Neural cell (in vitro differentiated cells): ENCODE results near the gene PLIN1. TPM values are rescaled to one million over a fixed set of nuclear protein-coding genes. Genes with fewer than 3 reads are reported as not detected.

Experiments
- H2AFZ ChIP-seq: fragments of 200-600, 300-800 bp; sonication (generic), shearing (Covaris generic); 2 replicates; pipeline ENCODE4 v1.6.0; 2014; ENCODE audit warnings: low read depth, mild to moderate bottlenecking, antibody characterized with exemption, low read length, moderate library complexity
- H3F3A ChIP-seq: fragments of 200-600 bp; shearing (Covaris generic); 2 replicates; pipeline ENCODE4 v1.6.1; 2016; ENCODE audit warnings: mild to moderate bottlenecking, moderate library complexity, mixed read lengths, antibody characterized with exemption, low read length; ENCODE audit not compliant: insufficient read depth, poor library complexity, severe bottlenecking
- H3K27ac ChIP-seq: fragments of 200-600, 300-800 bp; sonication (generic), shearing (Covaris generic); 2 replicates; pipeline ENCODE4 v1.5.1; 2014; ENCODE audit warnings: mild to moderate bottlenecking, low read length, moderate library complexity
- H3K27me3 ChIP-seq: fragments of 300-800, 200-600 bp; sonication (generic), shearing (Covaris generic); 2 replicates; pipeline ENCODE4 v1.6.0; 2014; ENCODE audit warnings: mild to moderate bottlenecking, low read depth, low read length, moderate library complexity; ENCODE audit not compliant: insufficient read depth
- H3K36me3 ChIP-seq: fragments of 300-800, 200-600 bp; sonication (generic), shearing (Covaris generic); 2 replicates; pipeline ENCODE4 v1.5.1; 2014; ENCODE audit warnings: mild to moderate bottlenecking, antibody characterized with exemption, low read length, moderate library complexity; ENCODE audit not compliant: insufficient read depth
- H3K4me2 ChIP-seq: fragments of 300-800, 200-600 bp; sonication (generic), shearing (Covaris generic); 2 replicates; pipeline ENCODE4 v1.6.0; 2014; ENCODE audit warnings: mild to moderate bottlenecking, low read length
- H3K4me3 ChIP-seq: fragments of 300-800, 200-600 bp; sonication (generic), shearing (Covaris generic); 2 replicates; pipeline ENCODE4 v1.5.1; 2014; ENCODE audit warnings: mild to moderate bottlenecking, low read length, moderate library complexity
- H3K79me2 ChIP-seq: fragments of 200-600 bp; shearing (Covaris generic); replicated peaks from 2 replicates; pipeline ENCODE4 v1.6.0; 2014; ENCODE audit warnings: mild to moderate bottlenecking, low read length, moderate library complexity; ENCODE audit not compliant: insufficient read depth
- H3K9ac ChIP-seq: fragments of 300-800, 200-600 bp; sonication (generic), shearing (Covaris generic); 2 replicates; pipeline ENCODE4 v1.6.1; 2016; ENCODE audit warnings: mild to moderate bottlenecking, low read length, mixed read lengths
- H3K9me2 ChIP-seq: fragments of 200-600 bp; shearing (Covaris generic); 2 replicates; pipeline ENCODE4 v1.6.1; 2016; ENCODE audit warnings: mild to moderate bottlenecking, low read length, mixed read lengths; ENCODE audit not compliant: insufficient read depth
- H3K9me3 ChIP-seq: fragments of 200-600, 300-800 bp; sonication (generic), shearing (Covaris generic); 2 replicates; pipeline ENCODE4 v1.6.1; 2016; ENCODE audit warnings: mild to moderate bottlenecking, mixed run types, low read length, moderate library complexity, mixed read lengths
- H4K20me1 ChIP-seq: fragments of 200-600 bp; shearing (Covaris generic); 2 replicates; pipeline ENCODE4 v1.6.1; 2016; ENCODE audit warnings: mild to moderate bottlenecking, mixed run types; ENCODE audit not compliant: insufficient read depth
- CTCF ChIP-seq: fragments of 450-650 bp; IDR thresholded peaks from 2 replicates; pipeline ENCODE4 v1.5.1; 2014; ENCODE audit warnings: antibody characterized with exemption, mild to moderate bottlenecking, moderate library complexity; ENCODE audit not compliant: poor library complexity, severe bottlenecking
- EP300 ChIP-seq: fragments of 450-650 bp; conservative IDR thresholded peaks from 2 replicates; pipeline ENCODE4 v1.6.1; 2014; ENCODE audit warnings: antibody characterized with exemption, mild to moderate bottlenecking, moderate library complexity; ENCODE audit not compliant: poor library complexity, severe bottlenecking
- EZH2 ChIP-seq: fragments of 200-600, 300-800 bp; shearing (Covaris generic), sonication (generic); IDR thresholded peaks from 2 replicates; pipeline ENCODE4 v1.6.1; 2014; ENCODE audit warnings: antibody characterized with exemption, low read length, borderline replicate concordance, mild to moderate bottlenecking; ENCODE audit not compliant: insufficient read depth, poor library complexity, severe bottlenecking
- MXI1 ChIP-seq: fragments of 450-650 bp; conservative IDR thresholded peaks from 2 replicates; pipeline ENCODE4 v1.6.1; 2014; ENCODE audit warnings: antibody characterized with exemption, mild to moderate bottlenecking; ENCODE audit not compliant: poor library complexity, severe bottlenecking
- POLR2AphosphoS5 ChIP-seq: IDR thresholded peaks from 2 replicates; pipeline ENCODE4 v1.6.1; 2012
- RAD21 ChIP-seq: fragments of 450-650 bp; conservative IDR thresholded peaks from 2 replicates; pipeline ENCODE4 v1.6.1; 2014; ENCODE audit warnings: antibody characterized with exemption, mild to moderate bottlenecking, moderate library complexity
- SMC3 ChIP-seq: fragments of 450-650 bp; conservative IDR thresholded peaks from 2 replicates; pipeline ENCODE4 v1.6.1; 2014; ENCODE audit warnings: antibody characterized with exemption, mild to moderate bottlenecking, moderate library complexity; ENCODE audit not compliant: poor library complexity
- TAF1 ChIP-seq: IDR thresholded peaks from 2 replicates; pipeline ENCODE4 v1.6.1; 2012; ENCODE audit warnings: low read depth
- polyA plus RNA-seq: library from polyadenylated mRNA; depleted of rRNA; stranded (reverse); fragments of >200 nt; gene quantifications from 2 replicates; pipeline ENCODE4 v1.2.3, GENCODE V29; 2014
- TF ChIP-seq, protein P1 (sequence below): IDR thresholded peaks from 2 replicates; pipeline ENCODE4 v1.6.1; 2012; ENCODE audit warnings: borderline replicate concordance

The PLIN1 gene
- polyA plus RNA-seq, 1 donor from 2014 or later, result not detected

DNA sequence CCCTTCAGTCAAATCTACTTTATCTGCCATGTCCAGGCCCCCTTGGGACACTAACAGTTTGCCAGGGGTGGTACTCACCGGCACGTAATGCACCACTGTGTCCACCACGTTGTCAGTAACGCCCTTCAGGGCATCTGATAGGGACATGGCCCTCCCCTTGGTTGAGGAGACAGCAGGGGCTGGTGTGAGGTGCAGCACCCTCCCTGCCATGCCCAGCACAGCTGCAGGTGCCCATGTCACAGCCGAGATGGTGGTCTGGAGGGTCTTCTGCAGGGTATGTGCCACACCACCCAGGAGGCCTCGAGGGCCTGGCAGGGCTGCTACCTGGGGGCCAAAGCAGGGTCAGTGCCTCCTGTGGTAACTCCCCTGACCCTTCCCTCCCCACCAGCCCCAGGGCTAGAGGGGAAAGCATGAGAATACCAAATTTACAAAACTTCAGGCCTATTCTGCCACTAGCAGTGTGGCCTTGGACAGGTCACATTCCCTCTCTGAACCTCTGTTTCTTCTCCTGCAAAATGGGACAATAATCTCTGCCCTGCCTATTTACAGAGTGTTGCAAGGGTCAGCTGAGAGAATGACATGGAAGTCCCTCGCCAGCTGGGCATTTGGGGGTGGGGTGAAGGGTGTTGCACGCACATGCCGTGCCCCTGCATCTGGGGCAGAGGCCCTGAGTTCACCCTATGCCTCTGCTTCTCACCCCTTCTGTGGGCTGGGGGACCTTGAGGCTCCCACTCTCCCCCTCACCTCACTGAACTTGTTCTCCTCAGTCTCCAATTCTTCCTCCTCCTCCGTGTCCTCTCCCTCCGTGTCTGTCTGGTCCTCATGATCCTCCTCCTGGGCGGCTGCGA, 12.1 kb downstream of the PLIN1 start:
- H3K9me2 ChIP-seq, result no peaks in the 10 kb centered on the region
- TF ChIP-seq TAF1 (no peak), RAD21 (no peak), POLR2AphosphoS5 (no peak), EP300 (no peak), CTCF (no peak), EZH2 (no peak), SMC3 (no peak), MXI1 (no peak)
- TF ChIP-seq, protein P1, sequence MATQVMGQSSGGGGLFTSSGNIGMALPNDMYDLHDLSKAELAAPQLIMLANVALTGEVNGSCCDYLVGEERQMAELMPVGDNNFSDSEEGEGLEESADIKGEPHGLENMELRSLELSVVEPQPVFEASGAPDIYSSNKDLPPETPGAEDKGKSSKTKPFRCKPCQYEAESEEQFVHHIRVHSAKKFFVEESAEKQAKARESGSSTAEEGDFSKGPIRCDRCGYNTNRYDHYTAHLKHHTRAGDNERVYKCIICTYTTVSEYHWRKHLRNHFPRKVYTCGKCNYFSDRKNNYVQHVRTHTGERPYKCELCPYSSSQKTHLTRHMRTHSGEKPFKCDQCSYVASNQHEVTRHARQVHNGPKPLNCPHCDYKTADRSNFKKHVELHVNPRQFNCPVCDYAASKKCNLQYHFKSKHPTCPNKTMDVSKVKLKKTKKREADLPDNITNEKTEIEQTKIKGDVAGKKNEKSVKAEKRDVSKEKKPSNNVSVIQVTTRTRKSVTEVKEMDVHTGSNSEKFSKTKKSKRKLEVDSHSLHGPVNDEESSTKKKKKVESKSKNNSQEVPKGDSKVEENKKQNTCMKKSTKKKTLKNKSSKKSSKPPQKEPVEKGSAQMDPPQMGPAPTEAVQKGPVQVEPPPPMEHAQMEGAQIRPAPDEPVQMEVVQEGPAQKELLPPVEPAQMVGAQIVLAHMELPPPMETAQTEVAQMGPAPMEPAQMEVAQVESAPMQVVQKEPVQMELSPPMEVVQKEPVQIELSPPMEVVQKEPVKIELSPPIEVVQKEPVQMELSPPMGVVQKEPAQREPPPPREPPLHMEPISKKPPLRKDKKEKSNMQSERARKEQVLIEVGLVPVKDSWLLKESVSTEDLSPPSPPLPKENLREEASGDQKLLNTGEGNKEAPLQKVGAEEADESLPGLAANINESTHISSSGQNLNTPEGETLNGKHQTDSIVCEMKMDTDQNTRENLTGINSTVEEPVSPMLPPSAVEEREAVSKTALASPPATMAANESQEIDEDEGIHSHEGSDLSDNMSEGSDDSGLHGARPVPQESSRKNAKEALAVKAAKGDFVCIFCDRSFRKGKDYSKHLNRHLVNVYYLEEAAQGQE, result no peak
- no peaks in the 10 kb centered on the region for H4K20me1 ChIP-seq
- no peaks in the 10 kb centered on the region for H3K36me3 ChIP-seq
- no peak overlapping the region for H3K27ac ChIP-seq
- H3K79me2 ChIP-seq, result no peaks in the 10 kb centered on the region
- H3K4me3 ChIP-seq, result no peak overlapping the region
- H3F3A ChIP-seq, result no peaks in the 10 kb centered on the region
- no peaks in the 10 kb centered on the region for H3K9me3 ChIP-seq
- H2AFZ ChIP-seq, result no peak overlapping the region
- peaks cover 18% of the 10 kb centered on the region for H3K27me3 ChIP-seq
- no peak overlapping the region for H3K9ac ChIP-seq
- H3K4me2 ChIP-seq, result no peak overlapping the region

GRCh38 chr15:89666184-89666857, 12.8 kb downstream of the PLIN1 start:
- Histone ChIP-seq H3K79me2 (no peaks in the 10 kb centered on the region), H3K36me3 (no peaks in the 10 kb centered on the region), H3K4me3 (peak overlapping the region; percentile 56), H3K9ac (no peak overlapping the region), H3F3A (no peaks in the 10 kb centered on the region), H3K4me2 (no peak overlapping the region), H3K27ac (no peak overlapping the region), H2AFZ (no peak overlapping the region), H3K9me2 (no peaks in the 10 kb centered on the region), H4K20me1 (no peaks in the 10 kb centered on the region), H3K9me3 (no peaks in the 10 kb centered on the region), H3K27me3 (peaks cover 18% of the 10 kb centered on the region)
- no peak for TF ChIP-seq SMC3
- TF ChIP-seq EP300, result no peak
- TF ChIP-seq CTCF, result no peak
- TF ChIP-seq EZH2, result no peak
- no peak for TF ChIP-seq RAD21
- TF ChIP-seq, protein P1, result no peak
- no peak for TF ChIP-seq TAF1
- no peak for TF ChIP-seq POLR2AphosphoS5
- TF ChIP-seq MXI1, result no peak
